ENCODE data around the gene ST8SIA4. TPM values are rescaled to one million over a fixed set of nuclear protein-coding genes. Genes with fewer than 3 reads are reported as not detected.

The ST8SIA4 gene
- total and polyA plus RNA-seq, 2 donors (not counting 1 experiment from before 2014, with no cell fraction given), result 9.5 to 42.6 TPM

DNA sequence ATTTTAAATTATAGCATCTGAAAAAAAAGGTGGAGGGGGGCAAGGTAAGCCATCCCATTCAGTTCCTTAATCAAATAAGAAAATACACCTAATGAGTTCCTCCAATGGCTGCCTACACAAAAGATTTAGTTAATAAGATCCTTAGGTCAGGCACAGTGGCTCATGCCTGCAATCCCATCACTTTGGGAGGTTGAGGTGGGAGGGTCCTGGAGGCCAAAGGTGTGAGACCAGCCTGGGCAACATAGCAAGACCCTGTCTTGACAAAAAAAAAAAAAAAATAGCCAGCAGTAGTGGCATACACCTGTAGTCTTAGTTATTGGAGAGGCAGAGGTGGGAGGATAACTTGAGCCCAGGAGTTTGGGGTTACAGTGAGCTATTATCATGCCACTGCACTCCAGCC is 78.4 kb downstream of the ST8SIA4 start:
- no peak for TF ChIP-seq EZH2 (IDR thresholded peaks at IDR 0.05; ENCODE audit: borderline replicate concordance, insufficient read depth, low read depth, low read length, poor library complexity, severe bottlenecking)
- TF ChIP-seq, protein P1, sequence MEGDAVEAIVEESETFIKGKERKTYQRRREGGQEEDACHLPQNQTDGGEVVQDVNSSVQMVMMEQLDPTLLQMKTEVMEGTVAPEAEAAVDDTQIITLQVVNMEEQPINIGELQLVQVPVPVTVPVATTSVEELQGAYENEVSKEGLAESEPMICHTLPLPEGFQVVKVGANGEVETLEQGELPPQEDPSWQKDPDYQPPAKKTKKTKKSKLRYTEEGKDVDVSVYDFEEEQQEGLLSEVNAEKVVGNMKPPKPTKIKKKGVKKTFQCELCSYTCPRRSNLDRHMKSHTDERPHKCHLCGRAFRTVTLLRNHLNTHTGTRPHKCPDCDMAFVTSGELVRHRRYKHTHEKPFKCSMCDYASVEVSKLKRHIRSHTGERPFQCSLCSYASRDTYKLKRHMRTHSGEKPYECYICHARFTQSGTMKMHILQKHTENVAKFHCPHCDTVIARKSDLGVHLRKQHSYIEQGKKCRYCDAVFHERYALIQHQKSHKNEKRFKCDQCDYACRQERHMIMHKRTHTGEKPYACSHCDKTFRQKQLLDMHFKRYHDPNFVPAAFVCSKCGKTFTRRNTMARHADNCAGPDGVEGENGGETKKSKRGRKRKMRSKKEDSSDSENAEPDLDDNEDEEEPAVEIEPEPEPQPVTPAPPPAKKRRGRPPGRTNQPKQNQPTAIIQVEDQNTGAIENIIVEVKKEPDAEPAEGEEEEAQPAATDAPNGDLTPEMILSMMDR (IDR thresholded peaks at IDR 0.05), result no peak
- no peaks in the 10 kb centered on the region for H3K27me3 ChIP-seq (replicated peaks in 1 of 4; ENCODE audit: control extremely low read depth in 1 of 4, control insufficient read depth in 3 of 4, insufficient read depth in 4 of 4, low read length in 3 of 4)
- ATAC-seq (ENCODE audit: low read depth), result no peak
- Mint-ChIP-seq H3K27ac (no peak overlapping the region), H3K4me3 (no peak overlapping the region), H3K4me1 (peaks cover 42% of the 10 kb centered on the region), H3K9me3 (ENCODE audit: insufficient read depth) (no peaks in the 10 kb centered on the region), H3K27me3 (no peaks in the 10 kb centered on the region)
- H3K9me3 ChIP-seq (ENCODE audit: control extremely low read depth in 1 of 3, control insufficient read depth in 2 of 3, insufficient read depth in 1 of 3, low read length in 2 of 3), result no peaks in the 10 kb centered on the region
- H3K4me3 ChIP-seq (ENCODE audit: control extremely low read depth in 1 of 5, extremely low read depth in 1 of 5, insufficient read depth in 1 of 5, low read depth in 2 of 5, low read length in 4 of 5), result no peak overlapping the region
- intact Hi-C loops (cut with micrococcal nuclease), result loop anchor here (5.0 kb wide), 1 partner anchor 42 kb away; no protein-coding TSS in a partner anchor
- H3K4me1 ChIP-seq (ENCODE audit: control insufficient read depth in 2 of 2, insufficient read depth in 2 of 2, low read length in 2 of 2), result peaks cover 18 to 23% of the 10 kb centered on the region in 2 donors
- H3K4me2 ChIP-seq (replicated peaks; ENCODE audit: low read depth, low read length, poor library complexity, severe bottlenecking), result no peak overlapping the region
- CTCF ChIA-PET, result interaction anchor here (1.4 kb wide), 1 partner anchor 50 kb away, joined by 3 read pairs; no protein-coding TSS in a partner anchor
- peaks cover 43% of the 10 kb centered on the region for H3K79me2 ChIP-seq (ENCODE audit: control insufficient read depth, insufficient read depth, low read length)
- H3K36me3 ChIP-seq (replicated peaks in 1 of 2; ENCODE audit: control extremely low read depth in 1 of 2, control insufficient read depth in 1 of 2, extremely low read depth in 1 of 2, insufficient read depth in 2 of 2, low read length in 1 of 2), result peaks cover 0 to 2% of the 10 kb centered on the region in 2 experiments
- POLR2A ChIA-PET, result no interaction called here
- no peak overlapping the region for H3K9ac ChIP-seq (ENCODE audit: low read length)
- no peak overlapping the region for H3K27ac ChIP-seq (ENCODE audit: low read length in 2 of 2)
- H4K20me1 ChIP-seq (ENCODE audit: control insufficient read depth, insufficient read depth, low read length, poor library complexity, severe bottlenecking), result no peaks in the 10 kb centered on the region
- H2AFZ ChIP-seq (ENCODE audit: insufficient read depth, low read depth, low read length, poor library complexity, severe bottlenecking), result no peak overlapping the region
- DNase-seq, result no peak

DNA sequence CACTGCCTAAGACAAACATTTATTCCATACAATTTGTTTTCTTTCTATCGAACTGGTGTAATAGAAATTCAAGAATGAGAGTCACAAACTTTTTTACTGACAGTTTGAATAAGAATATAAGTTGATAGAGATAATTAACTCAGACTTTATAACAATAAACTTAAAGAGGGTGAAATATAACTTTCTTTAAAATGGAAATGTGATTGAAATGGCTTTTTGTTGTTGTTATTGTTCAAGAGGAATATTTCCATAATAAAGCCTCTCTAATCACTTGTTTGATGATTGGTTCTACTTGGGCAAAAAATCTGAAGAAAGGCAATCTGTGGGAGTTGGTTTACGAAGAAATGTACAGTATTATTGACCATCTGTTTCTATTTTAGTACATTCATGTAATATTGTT is 79.3 kb downstream of the ST8SIA4 start:
- H3K9me3 Mint-ChIP-seq (ENCODE audit: insufficient read depth), result no peaks in the 10 kb centered on the region
- intact Hi-C loops (cut with micrococcal nuclease), result no loop called here
- Histone ChIP-seq H3K9ac (ENCODE audit: low read length) (no peak overlapping the region), H3K79me2 (ENCODE audit: control insufficient read depth, insufficient read depth, low read length) (peaks cover 41% of the 10 kb centered on the region), H4K20me1 (ENCODE audit: control insufficient read depth, insufficient read depth, low read length, poor library complexity, severe bottlenecking) (no peaks in the 10 kb centered on the region), H3K4me3 (ENCODE audit: control extremely low read depth in 1 of 5, extremely low read depth in 1 of 5, insufficient read depth in 1 of 5, low read depth in 2 of 5, low read length in 4 of 5) (no peak overlapping the region), H3K27ac (ENCODE audit: low read length in 2 of 2) (no peak overlapping the region), H3K9me3 (ENCODE audit: control extremely low read depth in 1 of 3, control insufficient read depth in 2 of 3, insufficient read depth in 1 of 3, low read length in 2 of 3) (no peaks in the 10 kb centered on the region), H3K27me3 (replicated peaks in 1 of 4; ENCODE audit: control extremely low read depth in 1 of 4, control insufficient read depth in 3 of 4, insufficient read depth in 4 of 4, low read length in 3 of 4) (no peaks in the 10 kb centered on the region), H3K4me1 (ENCODE audit: control insufficient read depth in 2 of 2, insufficient read depth in 2 of 2, low read length in 2 of 2) (peaks cover 17 to 20% of the 10 kb centered on the region in 2 donors), H3K36me3 (replicated peaks in 1 of 2; ENCODE audit: control extremely low read depth in 1 of 2, control insufficient read depth in 1 of 2, extremely low read depth in 1 of 2, insufficient read depth in 2 of 2, low read length in 1 of 2) (peaks cover 3 to 7% of the 10 kb centered on the region in 2 experiments), H3K4me2 (replicated peaks; ENCODE audit: low read depth, low read length, poor library complexity, severe bottlenecking) (no peak overlapping the region), H2AFZ (ENCODE audit: insufficient read depth, low read depth, low read length, poor library complexity, severe bottlenecking) (no peak overlapping the region)
- H3K4me1 Mint-ChIP-seq, result peaks cover 36% of the 10 kb centered on the region
- ChIA-PET CTCF (no interaction called here), POLR2A (no interaction called here)
- no peaks in the 10 kb centered on the region for H3K27me3 Mint-ChIP-seq
- H3K27ac Mint-ChIP-seq, result no peak overlapping the region
- DNase-seq (no peak), ATAC-seq (ENCODE audit: low read depth) (no peak)
- WGBS (ENCODE audit: insufficient coverage), result no CpG with 5 or more reads among the region's 2 CpGs
- TF ChIP-seq, protein P1 (IDR thresholded peaks at IDR 0.05), result no peak
- TF ChIP-seq EZH2 (IDR thresholded peaks at IDR 0.05; ENCODE audit: borderline replicate concordance, insufficient read depth, low read depth, low read length, poor library complexity, severe bottlenecking), result no peak
- no peak overlapping the region for H3K4me3 Mint-ChIP-seq

Measured in B cell (primary cell).